ENCODE data around the gene PIGU.

Gene PIGU

DNA sequence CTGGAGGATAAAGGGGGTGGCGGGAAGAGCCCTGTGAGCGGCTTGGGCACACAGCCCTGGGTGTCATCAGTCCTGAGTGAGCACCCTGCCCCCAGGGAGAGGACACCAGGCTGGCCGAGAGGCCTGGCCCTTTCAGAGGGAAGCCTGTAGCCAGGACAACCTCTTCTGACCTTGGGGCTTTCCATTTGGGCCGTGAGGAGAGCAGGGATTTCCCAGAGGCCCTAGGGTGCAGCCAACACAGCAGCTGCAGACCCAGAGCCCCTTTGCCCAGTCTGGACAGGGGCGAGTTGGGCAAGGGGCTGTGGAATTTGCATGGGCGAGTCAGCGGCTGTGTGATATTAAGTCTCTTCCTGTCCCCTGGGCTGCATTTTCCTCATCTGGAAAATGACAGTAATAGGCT lies 112.1 kb downstream of the PIGU start:
- TF ChIP-seq SIN3A (IDR thresholded peaks at IDR 0.05; ENCODE audit: borderline replicate concordance, insufficient read depth, low read length) (no peak), TAF1 (IDR thresholded peaks at IDR 0.05; ENCODE audit: borderline replicate concordance, insufficient read depth, low read length) (no peak), FOXP2 (optimal IDR thresholded peaks at IDR 0.05; ENCODE audit: borderline replicate concordance, extremely low read depth, extremely low read length, insufficient read depth) (no peak), POLR2AphosphoS5 (IDR thresholded peaks at IDR 0.05; ENCODE audit: low read depth, low read length) (no peak)
- TF ChIP-seq, protein P1, sequence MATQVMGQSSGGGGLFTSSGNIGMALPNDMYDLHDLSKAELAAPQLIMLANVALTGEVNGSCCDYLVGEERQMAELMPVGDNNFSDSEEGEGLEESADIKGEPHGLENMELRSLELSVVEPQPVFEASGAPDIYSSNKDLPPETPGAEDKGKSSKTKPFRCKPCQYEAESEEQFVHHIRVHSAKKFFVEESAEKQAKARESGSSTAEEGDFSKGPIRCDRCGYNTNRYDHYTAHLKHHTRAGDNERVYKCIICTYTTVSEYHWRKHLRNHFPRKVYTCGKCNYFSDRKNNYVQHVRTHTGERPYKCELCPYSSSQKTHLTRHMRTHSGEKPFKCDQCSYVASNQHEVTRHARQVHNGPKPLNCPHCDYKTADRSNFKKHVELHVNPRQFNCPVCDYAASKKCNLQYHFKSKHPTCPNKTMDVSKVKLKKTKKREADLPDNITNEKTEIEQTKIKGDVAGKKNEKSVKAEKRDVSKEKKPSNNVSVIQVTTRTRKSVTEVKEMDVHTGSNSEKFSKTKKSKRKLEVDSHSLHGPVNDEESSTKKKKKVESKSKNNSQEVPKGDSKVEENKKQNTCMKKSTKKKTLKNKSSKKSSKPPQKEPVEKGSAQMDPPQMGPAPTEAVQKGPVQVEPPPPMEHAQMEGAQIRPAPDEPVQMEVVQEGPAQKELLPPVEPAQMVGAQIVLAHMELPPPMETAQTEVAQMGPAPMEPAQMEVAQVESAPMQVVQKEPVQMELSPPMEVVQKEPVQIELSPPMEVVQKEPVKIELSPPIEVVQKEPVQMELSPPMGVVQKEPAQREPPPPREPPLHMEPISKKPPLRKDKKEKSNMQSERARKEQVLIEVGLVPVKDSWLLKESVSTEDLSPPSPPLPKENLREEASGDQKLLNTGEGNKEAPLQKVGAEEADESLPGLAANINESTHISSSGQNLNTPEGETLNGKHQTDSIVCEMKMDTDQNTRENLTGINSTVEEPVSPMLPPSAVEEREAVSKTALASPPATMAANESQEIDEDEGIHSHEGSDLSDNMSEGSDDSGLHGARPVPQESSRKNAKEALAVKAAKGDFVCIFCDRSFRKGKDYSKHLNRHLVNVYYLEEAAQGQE (IDR thresholded peaks at IDR 0.05; ENCODE audit: insufficient read depth in 1 of 2, low read depth in 2 of 2, low read length in 2 of 2): no peak

DNA sequence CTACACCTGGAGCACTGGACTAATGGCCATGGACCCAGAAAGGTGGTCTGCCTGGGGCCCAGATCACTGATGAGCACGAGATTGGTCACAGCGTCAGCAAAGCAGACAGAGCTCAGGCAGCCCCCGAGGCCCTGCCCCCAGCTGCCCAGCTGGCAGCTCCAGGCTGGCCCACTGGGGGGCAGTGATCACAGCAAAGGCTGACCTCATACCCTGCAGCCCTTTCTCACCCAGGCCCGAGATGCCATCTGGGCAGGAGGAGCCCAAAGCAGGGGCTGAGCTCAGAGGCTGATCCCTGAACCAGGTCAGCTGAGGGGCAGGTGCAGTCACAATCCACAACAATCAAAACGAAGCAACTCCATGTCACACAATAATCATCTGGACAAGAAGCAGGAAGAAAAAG lies 114.3 kb downstream of the PIGU start:
- TF ChIP-seq POLR2AphosphoS5 (IDR thresholded peaks at IDR 0.05; ENCODE audit: low read depth, low read length): no peak
- TF ChIP-seq TAF1 (IDR thresholded peaks at IDR 0.05; ENCODE audit: borderline replicate concordance, insufficient read depth, low read length): no peak

- TF ChIP-seq, protein P1 (IDR thresholded peaks at IDR 0.05; ENCODE audit: insufficient read depth in 1 of 2, low read depth in 2 of 2, low read length in 2 of 2): no peak
- no peak for TF ChIP-seq POLR2AphosphoS5 (IDR thresholded peaks at IDR 0.05; ENCODE audit: low read depth, low read length)
- TF ChIP-seq TAF1 (IDR thresholded peaks at IDR 0.05; ENCODE audit: borderline replicate concordance, insufficient read depth, low read length): no peak
Measured at GRCh38 chr20:34561661-34562060, 115.2 kb downstream of the PIGU start.

DNA sequence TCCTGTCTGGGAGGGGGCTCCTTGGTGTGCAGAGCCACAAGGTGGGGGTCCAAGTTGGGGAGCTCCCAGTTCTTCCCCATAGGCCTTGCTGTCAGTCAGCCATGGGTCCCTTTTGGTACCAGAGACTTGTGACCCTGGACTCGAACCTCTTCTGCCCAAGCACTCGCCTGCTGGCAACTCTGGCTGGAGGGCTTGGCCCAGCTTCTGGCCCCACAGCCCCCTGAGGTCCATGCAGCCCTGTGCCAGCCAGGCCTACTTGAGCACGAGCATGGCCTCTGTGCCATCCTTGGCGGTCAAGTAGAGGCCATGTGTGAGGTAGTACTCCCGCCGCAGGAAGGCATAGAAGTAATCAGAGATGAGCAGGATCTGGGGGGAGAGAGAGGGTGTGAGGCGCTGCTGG lies 116.3 kb downstream of the PIGU start:
- TF ChIP-seq POLR2AphosphoS5 (IDR thresholded peaks at IDR 0.05; ENCODE audit: low read depth, low read length): no peak
- no peak for TF ChIP-seq TAF1 (IDR thresholded peaks at IDR 0.05; ENCODE audit: borderline replicate concordance, insufficient read depth, low read length)
- TF ChIP-seq FOXP2 (optimal IDR thresholded peaks at IDR 0.05; ENCODE audit: borderline replicate concordance, extremely low read depth, extremely low read length, insufficient read depth): no peak
- TF ChIP-seq, protein P1 (IDR thresholded peaks at IDR 0.05; ENCODE audit: insufficient read depth in 1 of 2, low read depth in 2 of 2, low read length in 2 of 2): no peak
- no peak for TF ChIP-seq SIN3A (IDR thresholded peaks at IDR 0.05; ENCODE audit: borderline replicate concordance, insufficient read depth, low read length)

- TF ChIP-seq, protein P1 (IDR thresholded peaks at IDR 0.05; ENCODE audit: insufficient read depth in 1 of 2, low read depth in 2 of 2, low read length in 2 of 2): no peak
- TF ChIP-seq FOXP2 (optimal IDR thresholded peaks at IDR 0.05; ENCODE audit: borderline replicate concordance, extremely low read depth, extremely low read length, insufficient read depth) (no peak), SIN3A (IDR thresholded peaks at IDR 0.05; ENCODE audit: borderline replicate concordance, insufficient read depth, low read length) (no peak), POLR2AphosphoS5 (IDR thresholded peaks at IDR 0.05; ENCODE audit: low read depth, low read length) (no peak), TAF1 (IDR thresholded peaks at IDR 0.05; ENCODE audit: borderline replicate concordance, insufficient read depth, low read length) (no peak)
Measured at GRCh38 chr20:34560141-34560523, 116.8 kb downstream of the PIGU start.

All from PFSK-1 (cell line).